WERI-Rb-1 (cell line): ENCODE measurements around the gene DDRGK1.
"Not testable (repeated sequence)": the region's sequence is repeated elsewhere in the genome, so short reads cannot be mapped to it uniquely, and the experiment has no call there.

Experiments used
- DNase-seq: peaks from one replicate; pipeline ENCODE4 v3.0.0-alpha.2; 2020
- H3K27ac ChIP-seq: fragments of 250-450 bp; sonication (Bioruptor Pico); 2 replicates; pipeline ENCODE4 v1.5.1; 2020; ENCODE audit warnings: mild to moderate bottlenecking, moderate library complexity
- H3K27me3 ChIP-seq: fragments of 250-450 bp; sonication (Bioruptor Pico); 2 replicates; pipeline ENCODE4 v1.5.1; 2021; ENCODE audit warnings: mild to moderate bottlenecking, low read depth, moderate library complexity; ENCODE audit not compliant: insufficient read depth, severe bottlenecking
- H3K36me3 ChIP-seq: fragments of 250-450 bp; sonication (Bioruptor Pico); 2 replicates; pipeline ENCODE4 v1.5.1; 2020; ENCODE audit warnings: mild to moderate bottlenecking, moderate library complexity
- H3K4me3 ChIP-seq: 2 replicates; pipeline ENCODE4 v1.5.1; 2011; ENCODE audit warnings: low read depth, mild to moderate bottlenecking, control low read depth, low read length
- H3K9me3 ChIP-seq: fragments of 250-450 bp; sonication (Bioruptor Pico); 2 replicates; pipeline ENCODE4 v1.5.1; 2021; ENCODE audit warnings: mild to moderate bottlenecking, moderate library complexity; ENCODE audit not compliant: severe bottlenecking
- TF ChIP-seq, protein P1 (sequence below): IDR thresholded peaks from 2 replicates; pipeline ENCODE4 v1.5.1; 2011; ENCODE audit warnings: low read depth, mild to moderate bottlenecking, control low read depth, inconsistent platforms, low read length

Gene DDRGK1

GRCh38 chr20:3188823-3189413 is 15.6 kb downstream of the DDRGK1 start:
- H3K9me3 ChIP-seq = no peaks in the 10 kb centered on the region
- peaks cover 45% of the 10 kb centered on the region for H3K36me3 ChIP-seq
- TF ChIP-seq, protein P1, sequence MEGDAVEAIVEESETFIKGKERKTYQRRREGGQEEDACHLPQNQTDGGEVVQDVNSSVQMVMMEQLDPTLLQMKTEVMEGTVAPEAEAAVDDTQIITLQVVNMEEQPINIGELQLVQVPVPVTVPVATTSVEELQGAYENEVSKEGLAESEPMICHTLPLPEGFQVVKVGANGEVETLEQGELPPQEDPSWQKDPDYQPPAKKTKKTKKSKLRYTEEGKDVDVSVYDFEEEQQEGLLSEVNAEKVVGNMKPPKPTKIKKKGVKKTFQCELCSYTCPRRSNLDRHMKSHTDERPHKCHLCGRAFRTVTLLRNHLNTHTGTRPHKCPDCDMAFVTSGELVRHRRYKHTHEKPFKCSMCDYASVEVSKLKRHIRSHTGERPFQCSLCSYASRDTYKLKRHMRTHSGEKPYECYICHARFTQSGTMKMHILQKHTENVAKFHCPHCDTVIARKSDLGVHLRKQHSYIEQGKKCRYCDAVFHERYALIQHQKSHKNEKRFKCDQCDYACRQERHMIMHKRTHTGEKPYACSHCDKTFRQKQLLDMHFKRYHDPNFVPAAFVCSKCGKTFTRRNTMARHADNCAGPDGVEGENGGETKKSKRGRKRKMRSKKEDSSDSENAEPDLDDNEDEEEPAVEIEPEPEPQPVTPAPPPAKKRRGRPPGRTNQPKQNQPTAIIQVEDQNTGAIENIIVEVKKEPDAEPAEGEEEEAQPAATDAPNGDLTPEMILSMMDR = no peak
- no peak overlapping the region for H3K4me3 ChIP-seq
- H3K27ac ChIP-seq = no peak overlapping the region
- no peaks in the 10 kb centered on the region for H3K27me3 ChIP-seq
- no peak for DNase-seq

DNA sequence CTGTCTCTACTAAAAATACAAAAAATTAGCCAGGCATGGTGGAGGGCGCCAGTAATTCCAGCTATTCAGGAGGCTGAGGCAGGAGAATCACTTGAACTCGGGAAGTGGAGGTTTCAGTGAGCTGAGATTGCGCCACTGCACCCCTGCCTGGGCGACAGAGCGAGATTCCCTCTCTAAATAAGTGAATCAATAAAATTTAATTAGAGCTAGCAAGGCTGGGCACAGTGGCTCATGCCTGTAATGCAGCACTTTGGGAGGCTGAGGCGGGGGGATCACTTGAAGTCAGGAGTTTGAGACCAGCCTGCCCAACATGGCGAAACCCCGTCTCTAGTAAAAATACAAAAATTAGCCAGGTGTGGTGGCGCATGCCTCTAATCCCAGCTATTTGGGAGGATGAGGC is 16.6 kb downstream of the DDRGK1 start:
- H3K9me3 ChIP-seq, DNase-seq, H3K27ac ChIP-seq, H3K4me3 ChIP-seq, H3K27me3 ChIP-seq: not testable (repeated sequence)
- H3K36me3 ChIP-seq = peaks cover 36% of the 10 kb centered on the region

- Histone ChIP-seq H3K36me3 (peaks cover 4% of the 10 kb centered on the region), H3K4me3 (no peak overlapping the region), H3K9me3 (no peaks in the 10 kb centered on the region), H3K27me3 (no peaks in the 10 kb centered on the region), H3K27ac (peak overlapping the region; percentile 35; the same call in 1 of the 2 replicates)
- no peak for DNase-seq
- TF ChIP-seq, protein P1 = no peak
Observed at GRCh38 chr20:3183896-3184612, 20.4 kb downstream of the DDRGK1 start.

- not testable (repeated sequence) for H3K36me3 ChIP-seq, H3K27me3 ChIP-seq, DNase-seq
Observed at GRCh38 chr20:3182429-3182828, 22.1 kb downstream of the DDRGK1 start.

DNA sequence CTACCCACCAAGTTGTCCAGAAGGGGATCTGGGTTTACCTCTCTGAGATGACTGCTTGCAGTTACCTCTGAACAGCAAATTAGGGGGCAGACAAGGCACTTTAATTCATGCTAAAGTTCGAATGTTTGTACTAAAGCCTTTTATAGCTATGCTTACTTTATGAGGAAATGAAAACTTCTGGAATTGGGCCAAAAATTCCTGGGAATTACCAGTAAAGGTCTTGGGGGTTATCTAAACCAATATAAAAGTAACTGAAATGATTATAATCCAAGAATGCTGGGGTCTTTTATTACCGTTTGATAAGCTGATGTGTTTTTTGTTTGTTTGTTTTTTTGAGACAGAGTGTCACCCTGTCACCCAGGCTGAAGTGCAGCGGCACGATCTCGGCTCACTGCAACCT is 23.2 kb downstream of the DDRGK1 start:
- Histone ChIP-seq H3K36me3 (no peaks in the 10 kb centered on the region; the same call in none of the 2 replicates), H3K9me3 (no peaks in the 10 kb centered on the region), H3K27ac (no peak overlapping the region), H3K4me3 (no peak overlapping the region), H3K27me3 (no peaks in the 10 kb centered on the region)
- DNase-seq = no peak
- TF ChIP-seq, protein P1 = no peak

More at GRCh38 chr20:3182429-3182828, 22.1 kb downstream of the DDRGK1 start:
- not testable (repeated sequence) for H3K27ac ChIP-seq, H3K4me3 ChIP-seq, H3K9me3 ChIP-seq

DNA sequence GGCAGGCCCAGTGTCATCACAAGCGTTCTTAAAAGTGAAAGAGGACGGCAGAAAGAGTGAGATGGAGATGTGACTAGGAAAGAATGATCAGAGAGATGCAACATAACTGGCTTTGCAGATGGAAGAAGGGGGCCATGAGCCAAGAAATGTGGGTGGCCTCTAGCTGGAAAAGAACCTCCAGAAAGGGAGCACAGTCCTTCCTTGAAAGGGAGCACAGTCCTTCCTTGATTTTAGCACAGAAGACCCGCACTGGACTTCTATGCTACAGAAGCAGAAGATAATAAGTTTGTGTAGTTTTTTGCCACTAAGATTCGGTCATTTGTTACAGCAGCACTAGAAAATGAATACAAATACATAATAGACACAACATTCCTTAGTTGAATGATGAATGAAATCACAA is 24.2 kb downstream of the DDRGK1 start:
- no peaks in the 10 kb centered on the region for H3K27me3 ChIP-seq
- no peaks in the 10 kb centered on the region for H3K9me3 ChIP-seq
- TF ChIP-seq, protein P1 = no peak
- peak; percentile 36 for DNase-seq
- no peaks in the 10 kb centered on the region; the same call in none of the 2 replicates for H3K36me3 ChIP-seq
- no peak overlapping the region for H3K4me3 ChIP-seq
- H3K27ac ChIP-seq = no peak overlapping the region
